ENCODE measurements around the gene NR1H3. TPM values are rescaled to one million over a fixed set of nuclear protein-coding genes. Genes with fewer than 3 reads are reported as not detected.

NR1H3 gene
- total and polyA plus RNA-seq, 5 donors from 2014 or later = 5.7 to 13.0 (median 8.8) TPM

DNA sequence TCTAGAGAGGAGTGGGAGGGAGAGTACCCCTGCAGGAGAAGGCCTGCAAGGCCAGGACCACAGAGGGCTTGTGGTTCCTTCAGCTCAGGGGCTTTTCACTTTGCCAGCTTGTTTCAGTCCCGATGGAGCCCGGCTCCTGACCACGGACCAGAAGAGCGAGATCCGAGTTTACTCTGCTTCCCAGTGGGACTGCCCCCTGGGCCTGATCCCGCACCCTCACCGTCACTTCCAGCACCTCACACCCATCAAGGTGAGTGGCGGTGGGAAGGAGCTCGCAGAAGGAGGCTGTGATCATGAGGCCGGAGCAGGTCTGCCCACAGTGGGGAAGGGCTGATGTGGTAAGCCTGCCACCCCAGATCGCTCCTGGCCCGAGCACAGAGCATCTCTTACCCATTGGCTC, 22.6 kb upstream of the NR1H3 start:
- peaks cover 26% of the 10 kb centered on the region for H3K36me3 Mint-ChIP-seq
- H3K4me1 Mint-ChIP-seq = peaks cover 0 to 13% (median 7%) of the 10 kb centered on the region in 4 donors
- no peaks in the 10 kb centered on the region for H3K4me1 ChIP-seq (ENCODE audit: control insufficient read depth, insufficient read depth, low read length, poor library complexity, severe bottlenecking)

DNA sequence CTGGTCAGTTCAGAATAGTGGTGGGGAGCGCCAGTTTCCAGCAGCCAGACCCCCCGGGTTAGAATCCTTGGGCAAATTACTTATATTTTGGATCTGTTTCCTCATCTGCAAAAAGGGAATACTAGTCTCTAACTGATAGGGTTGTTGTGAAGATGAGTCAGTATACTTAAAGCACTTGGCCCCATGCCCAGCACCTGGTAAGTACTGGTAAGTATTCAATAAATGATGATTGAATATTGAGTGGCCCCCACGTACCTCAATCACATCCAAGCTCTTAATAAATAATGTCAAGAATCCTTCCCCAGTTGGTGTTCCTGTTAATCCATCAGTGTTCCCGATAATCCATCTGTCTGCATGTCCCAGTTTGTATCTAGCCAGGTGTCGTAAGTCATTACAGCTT, 21.3 kb upstream of the NR1H3 start:
- peaks cover 0 to 11% (median 7%) of the 10 kb centered on the region in 4 donors for H3K4me1 Mint-ChIP-seq
- H3K4me1 ChIP-seq (ENCODE audit: control insufficient read depth, insufficient read depth, low read length, poor library complexity, severe bottlenecking) = no peaks in the 10 kb centered on the region
- no peak overlapping the region for H3K4me3 Mint-ChIP-seq
- peak overlapping the region in 2 of 3 donors; percentile 42 to 43 for H3K27ac Mint-ChIP-seq
- H3K36me3 ChIP-seq (ENCODE audit: control insufficient read depth, insufficient read depth, low read length) = peaks cover 51% of the 10 kb centered on the region
- no peaks in the 10 kb centered on the region for H3K9me3 Mint-ChIP-seq
- no peaks in the 10 kb centered on the region for H3K27me3 Mint-ChIP-seq
- H3K9me3 ChIP-seq (ENCODE audit: control insufficient read depth in 2 of 2, low read length in 2 of 2) = no peaks in the 10 kb centered on the region
- H3K36me3 Mint-ChIP-seq = peaks cover 32% of the 10 kb centered on the region
- DNase-seq = no peak
- no peak overlapping the region for H3K4me3 ChIP-seq (ENCODE audit: low read depth, low read length)
- H3K27ac ChIP-seq (ENCODE audit: insufficient read depth, low read length, poor library complexity, severe bottlenecking) = peak overlapping the region; percentile 11
- no peaks in the 10 kb centered on the region for H3K27me3 ChIP-seq (ENCODE audit: control insufficient read depth, insufficient read depth, low read length)
- ATAC-seq (ENCODE audit: low read depth in 2 of 2) = no peak

More for the DNA sequence above, 22.6 kb upstream of the NR1H3 start:
- Histone ChIP-seq H3K9me3 (ENCODE audit: control insufficient read depth in 2 of 2, low read length in 2 of 2) (no peaks in the 10 kb centered on the region), H3K36me3 (ENCODE audit: control insufficient read depth, insufficient read depth, low read length) (peaks cover 42% of the 10 kb centered on the region), H3K4me3 (ENCODE audit: low read depth, low read length) (no peak overlapping the region), H3K27ac (ENCODE audit: insufficient read depth, low read length, poor library complexity, severe bottlenecking) (no peak overlapping the region), H3K27me3 (ENCODE audit: control insufficient read depth, insufficient read depth, low read length) (no peaks in the 10 kb centered on the region)
- Mint-ChIP-seq H3K27ac (peak overlapping the region in 2 of 3 donors; percentile 36 to 52), H3K9me3 (no peaks in the 10 kb centered on the region), H3K4me3 (peak overlapping the region in 1 of 4 donors; percentile 38), H3K27me3 (no peaks in the 10 kb centered on the region)
- DNase-seq (no peak), ATAC-seq (ENCODE audit: low read depth in 2 of 2) (no peak)

DNA sequence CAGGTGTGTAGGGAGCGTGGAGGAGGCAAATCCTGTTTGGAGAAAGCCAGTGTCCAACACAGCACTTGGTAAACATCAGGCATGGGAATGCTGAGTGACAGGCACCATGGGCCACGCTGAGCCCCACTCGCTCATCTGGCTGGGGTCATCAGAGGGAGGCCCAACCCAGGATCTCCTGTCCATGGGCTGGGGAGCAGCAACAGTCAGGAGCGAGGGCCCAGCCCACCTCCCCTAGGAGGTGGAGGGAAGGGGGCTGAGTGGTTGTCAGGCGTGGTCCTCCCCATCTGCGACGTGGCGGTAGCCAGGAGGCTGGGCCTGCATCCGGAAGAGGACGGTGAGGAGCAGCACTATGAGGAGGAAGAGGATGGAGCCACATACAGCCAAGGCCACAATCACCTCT, 17.9 kb upstream of the NR1H3 start:
- no peaks in the 10 kb centered on the region for H3K4me1 ChIP-seq (ENCODE audit: control insufficient read depth, insufficient read depth, low read length, poor library complexity, severe bottlenecking)
- H3K27me3 ChIP-seq (ENCODE audit: control insufficient read depth, insufficient read depth, low read length) = no peaks in the 10 kb centered on the region
- ATAC-seq (ENCODE audit: low read depth in 2 of 2) = no peak
- peaks cover 68% of the 10 kb centered on the region for H3K36me3 ChIP-seq (ENCODE audit: control insufficient read depth, insufficient read depth, low read length)
- Mint-ChIP-seq H3K36me3 (peaks cover 57% of the 10 kb centered on the region), H3K9me3 (no peaks in the 10 kb centered on the region), H3K27ac (no peak overlapping the region), H3K4me1 (peaks cover 0 to 12% (median 4%) of the 10 kb centered on the region in 4 donors), H3K4me3 (no peak overlapping the region), H3K27me3 (no peaks in the 10 kb centered on the region)
- no peak overlapping the region for H3K27ac ChIP-seq (ENCODE audit: insufficient read depth, low read length, poor library complexity, severe bottlenecking)
- no peak overlapping the region for H3K4me3 ChIP-seq (ENCODE audit: low read depth, low read length)
- no peak for DNase-seq
- H3K9me3 ChIP-seq (ENCODE audit: control insufficient read depth in 2 of 2, low read length in 2 of 2) = no peaks in the 10 kb centered on the region

DNA sequence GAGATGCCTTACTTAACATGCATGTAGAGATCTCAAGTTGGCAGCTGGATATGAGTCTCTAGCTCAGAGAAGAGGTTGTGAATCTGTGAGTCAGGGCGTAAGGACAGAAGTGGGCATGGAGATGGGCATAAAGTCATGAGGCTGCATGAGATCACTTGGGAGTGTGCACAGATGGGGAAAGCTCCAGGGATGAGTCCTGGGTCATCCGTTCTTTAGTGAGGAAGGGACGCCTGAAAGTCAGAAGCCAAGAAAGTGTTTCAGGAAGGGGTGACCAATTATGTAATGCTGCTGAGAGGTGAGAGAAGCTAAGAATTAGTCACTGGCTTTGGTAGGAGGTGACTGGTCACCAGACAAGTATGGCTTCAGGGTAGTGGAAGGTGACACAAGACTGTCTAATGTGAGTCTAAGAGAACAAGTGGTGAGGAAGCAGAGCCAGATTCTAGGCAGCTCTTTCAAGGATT, 15.9 kb upstream of the NR1H3 start:
- DNase-seq (no peak), ATAC-seq (ENCODE audit: low read depth in 2 of 2) (no peak)
- peaks cover 50% of the 10 kb centered on the region for H3K36me3 Mint-ChIP-seq
- peak overlapping the region in 2 of 3 donors; percentile 6 to 17 for H3K27ac Mint-ChIP-seq
- Histone ChIP-seq H3K36me3 (ENCODE audit: control insufficient read depth, insufficient read depth, low read length) (peaks cover 69% of the 10 kb centered on the region), H3K9me3 (ENCODE audit: control insufficient read depth in 2 of 2, low read length in 2 of 2) (no peaks in the 10 kb centered on the region), H3K4me3 (ENCODE audit: low read depth, low read length) (no peak overlapping the region), H3K27ac (ENCODE audit: insufficient read depth, low read length, poor library complexity, severe bottlenecking) (no peak overlapping the region), H3K27me3 (ENCODE audit: control insufficient read depth, insufficient read depth, low read length) (no peaks in the 10 kb centered on the region), H3K4me1 (ENCODE audit: control insufficient read depth, insufficient read depth, low read length, poor library complexity, severe bottlenecking) (no peaks in the 10 kb centered on the region)
- H3K4me3 Mint-ChIP-seq = no peak overlapping the region
- H3K27me3 Mint-ChIP-seq = no peaks in the 10 kb centered on the region
- H3K9me3 Mint-ChIP-seq = no peaks in the 10 kb centered on the region
- peaks cover 0 to 12% (median 6%) of the 10 kb centered on the region in 4 donors for H3K4me1 Mint-ChIP-seq

DNA sequence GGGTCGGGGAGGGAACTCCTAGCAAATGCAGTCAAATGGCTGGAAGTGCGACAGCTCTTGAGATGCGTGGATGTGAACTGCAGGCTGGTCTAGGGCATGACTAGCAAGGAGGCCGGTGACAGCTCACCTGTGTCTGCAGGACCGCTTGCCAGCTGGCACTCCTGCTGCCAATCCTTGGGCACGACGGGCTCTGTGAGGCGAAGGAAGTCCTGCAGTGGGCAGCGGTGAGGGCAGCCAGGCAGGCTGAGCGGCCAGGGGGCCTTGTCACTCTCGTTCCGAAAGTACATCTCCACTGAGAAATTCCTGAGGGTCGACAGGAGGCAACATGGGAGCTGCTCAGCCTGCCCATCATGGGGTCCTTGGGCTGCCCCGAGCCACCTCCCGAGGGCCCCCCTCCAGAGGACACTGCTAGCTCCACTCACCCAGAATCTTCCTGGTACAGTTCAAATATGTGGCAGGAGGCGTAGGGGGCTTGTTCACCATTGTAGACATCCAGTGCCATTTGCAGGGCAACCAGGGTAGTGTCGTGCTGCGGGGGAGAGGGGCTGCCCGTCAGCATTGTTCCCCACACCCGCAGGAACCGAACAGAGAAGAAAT, 15.1 kb upstream of the NR1H3 start:
- ATAC-seq (ENCODE audit: low read depth in 2 of 2) = no peak
- H3K4me1 Mint-ChIP-seq = peaks cover 0 to 20% (median 11%) of the 10 kb centered on the region in 4 donors

DNA sequence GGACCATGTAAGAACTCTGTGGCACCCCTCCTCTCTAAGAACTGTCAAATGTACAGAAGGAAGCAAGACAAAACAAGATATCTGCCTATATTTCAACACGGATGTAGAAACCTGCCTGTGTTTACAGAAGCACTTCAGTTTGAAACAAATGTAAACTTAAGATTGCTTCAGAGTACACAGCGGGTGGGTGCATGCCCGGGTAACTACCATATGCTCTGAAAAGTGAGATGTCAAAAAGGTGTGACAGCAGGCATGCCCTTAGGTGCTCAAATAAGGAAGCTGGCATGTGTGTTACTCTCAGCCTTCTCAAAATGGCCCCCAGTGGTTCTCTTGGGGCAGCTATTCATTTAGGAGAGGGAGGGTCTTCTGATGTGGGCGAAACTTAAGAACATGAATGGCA, 14.3 kb upstream of the NR1H3 start:
- H3K4me1 Mint-ChIP-seq = peaks cover 0 to 28% (median 17%) of the 10 kb centered on the region in 4 donors
- H3K4me3 Mint-ChIP-seq = peak overlapping the region in 1 of 4 donors; percentile 43
- H3K27me3 Mint-ChIP-seq = no peaks in the 10 kb centered on the region
- DNase-seq = no peak
- Histone ChIP-seq H3K27ac (ENCODE audit: insufficient read depth, low read length, poor library complexity, severe bottlenecking) (no peak overlapping the region), H3K4me1 (ENCODE audit: control insufficient read depth, insufficient read depth, low read length, poor library complexity, severe bottlenecking) (peaks cover 12% of the 10 kb centered on the region), H3K4me3 (ENCODE audit: low read depth, low read length) (no peak overlapping the region), H3K36me3 (ENCODE audit: control insufficient read depth, insufficient read depth, low read length) (peaks cover 66% of the 10 kb centered on the region), H3K27me3 (ENCODE audit: control insufficient read depth, insufficient read depth, low read length) (no peaks in the 10 kb centered on the region), H3K9me3 (ENCODE audit: control insufficient read depth in 2 of 2, low read length in 2 of 2) (no peaks in the 10 kb centered on the region)
- H3K27ac Mint-ChIP-seq = peak overlapping the region in 2 of 3 donors; percentile 41 to 65
- no peak for ATAC-seq (ENCODE audit: low read depth in 2 of 2)
- H3K36me3 Mint-ChIP-seq = peaks cover 40% of the 10 kb centered on the region
- peaks cover 0 to 1% (median 0%) of the 10 kb centered on the region in 7 donors for H3K9me3 Mint-ChIP-seq

More for the DNA sequence above, 15.1 kb upstream of the NR1H3 start:
- DNase-seq = no peak
- Mint-ChIP-seq H3K36me3 (peaks cover 45% of the 10 kb centered on the region), H3K4me3 (no peak overlapping the region), H3K27me3 (no peaks in the 10 kb centered on the region), H3K27ac (peak overlapping the region in 2 of 3 donors; percentile 41 to 67), H3K9me3 (no peaks in the 10 kb centered on the region)
- Histone ChIP-seq H3K4me3 (ENCODE audit: low read depth, low read length) (no peak overlapping the region), H3K27me3 (ENCODE audit: control insufficient read depth, insufficient read depth, low read length) (no peaks in the 10 kb centered on the region), H3K4me1 (ENCODE audit: control insufficient read depth, insufficient read depth, low read length, poor library complexity, severe bottlenecking) (peaks cover 6% of the 10 kb centered on the region), H3K36me3 (ENCODE audit: control insufficient read depth, insufficient read depth, low read length) (peaks cover 69% of the 10 kb centered on the region), H3K27ac (ENCODE audit: insufficient read depth, low read length, poor library complexity, severe bottlenecking) (no peak overlapping the region), H3K9me3 (ENCODE audit: control insufficient read depth in 2 of 2, low read length in 2 of 2) (no peaks in the 10 kb centered on the region)

DNA sequence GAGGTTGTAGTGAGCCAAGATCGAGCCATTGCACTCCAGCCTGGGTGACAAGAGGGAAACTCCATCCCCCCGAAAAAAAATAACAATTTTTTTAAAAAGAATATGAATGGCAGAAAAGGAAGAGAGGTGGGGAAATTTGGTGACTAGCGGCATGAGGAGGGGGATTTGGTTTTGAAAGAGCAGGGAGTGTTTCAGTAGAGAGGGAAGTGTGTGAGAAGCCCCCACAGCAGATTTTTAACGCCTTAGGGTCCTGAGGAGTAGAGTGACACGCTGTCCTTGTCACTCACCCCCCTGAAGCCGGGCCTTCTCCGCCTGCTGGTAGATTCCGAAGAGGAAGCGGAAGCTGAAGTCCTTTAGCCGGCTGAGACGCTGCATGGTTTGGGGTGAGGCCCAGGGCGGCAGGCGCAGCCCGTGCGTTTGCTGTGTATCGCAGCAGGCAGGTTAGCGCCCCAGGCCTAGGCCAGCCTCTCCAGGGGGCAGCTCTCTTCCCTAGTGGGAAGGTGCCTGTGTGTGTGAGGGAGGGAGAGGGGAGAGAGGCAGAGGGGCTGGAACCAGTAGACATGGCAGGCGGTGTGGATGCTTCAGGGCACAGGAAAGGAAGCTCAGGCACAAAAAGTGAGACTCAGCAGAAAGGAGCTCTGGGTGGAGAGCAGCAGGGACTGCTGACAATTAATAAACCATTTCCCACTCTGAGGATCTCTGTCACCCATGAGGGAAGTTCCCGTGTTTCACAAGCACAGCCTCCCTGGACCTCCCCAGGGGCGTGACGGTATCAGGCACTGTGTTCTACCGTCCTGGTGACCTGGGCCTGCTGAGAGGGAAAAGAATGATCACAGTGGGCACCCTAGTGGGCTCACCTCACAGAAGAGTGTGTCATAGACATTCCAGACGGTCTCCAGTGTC, 13.1 kb upstream of the NR1H3 start:
- H3K36me3 Mint-ChIP-seq = peaks cover 31% of the 10 kb centered on the region
- Histone ChIP-seq H3K27me3 (ENCODE audit: control insufficient read depth, insufficient read depth, low read length) (no peaks in the 10 kb centered on the region), H3K27ac (ENCODE audit: insufficient read depth, low read length, poor library complexity, severe bottlenecking) (no peak overlapping the region), H3K4me1 (ENCODE audit: control insufficient read depth, insufficient read depth, low read length, poor library complexity, severe bottlenecking) (peaks cover 19% of the 10 kb centered on the region), H3K9me3 (ENCODE audit: control insufficient read depth in 2 of 2, low read length in 2 of 2) (no peaks in the 10 kb centered on the region), H3K4me3 (ENCODE audit: low read depth, low read length) (no peak overlapping the region), H3K36me3 (ENCODE audit: control insufficient read depth, insufficient read depth, low read length) (peaks cover 54% of the 10 kb centered on the region)
- peaks cover 0 to 1% (median 0%) of the 10 kb centered on the region in 7 donors for H3K9me3 Mint-ChIP-seq
- ATAC-seq (ENCODE audit: low read depth in 2 of 2) (no peak), DNase-seq (no peak)
- H3K27ac Mint-ChIP-seq = peak overlapping the region in 1 of 3 donors; percentile 71
- peak overlapping the region in 1 of 4 donors; percentile 58 for H3K4me3 Mint-ChIP-seq
- peaks cover 4% of the 10 kb centered on the region for H3K27me3 Mint-ChIP-seq
- peaks cover 0 to 40% (median 25%) of the 10 kb centered on the region in 4 donors for H3K4me1 Mint-ChIP-seq
